Calu3 (cell line): Measurements from ENCODE around the gene ZNF407. TPM values are rescaled to one million over a fixed set of nuclear protein-coding genes. Genes with fewer than 3 reads are reported as not detected.

Source experiments
- BruUV-seq: library from RNA; stranded (reverse); fragments of 400-500 nt; replicated peaks from 2 replicates; lab custom pipeline; 2021; lab: Mats Ljungman, UMichigan
- CTCF ChIA-PET: fragments of 300-600 bp; sonication (Branson Sonifier 250); formaldehyde crosslinking; loops from one replicate; lab custom pipeline; 2022; ENCODE audit warnings: antibody characterized with exemption; lab: Charles Lee
- DNase-seq: peaks from one replicate; pipeline ENCODE4 v3.0.0; 2022
- H3K27ac Mint-ChIP-seq: one replicate; pipeline ENCODE4 v1.8.0; 2022; ENCODE audit warnings: mixed read lengths; ENCODE audit not compliant: unreplicated experiment
- H3K27me3 Mint-ChIP-seq: one replicate; pipeline ENCODE4 v1.8.0; 2022; ENCODE audit warnings: mixed read lengths; ENCODE audit not compliant: unreplicated experiment
- H3K36me3 Mint-ChIP-seq: one replicate; pipeline ENCODE4 v1.8.0; 2022; ENCODE audit warnings: mild to moderate bottlenecking, moderate library complexity, mixed read lengths; ENCODE audit not compliant: insufficient read depth, unreplicated experiment
- H3K4me1 Mint-ChIP-seq: one replicate; pipeline ENCODE4 v1.8.0; 2022; ENCODE audit warnings: mild to moderate bottlenecking, low read depth, mixed read lengths; ENCODE audit not compliant: unreplicated experiment
- H3K4me3 Mint-ChIP-seq: one replicate; pipeline ENCODE4 v1.8.0; 2022; ENCODE audit warnings: mild to moderate bottlenecking, low read depth, moderate library complexity, mixed read lengths; ENCODE audit not compliant: unreplicated experiment
- H3K9me3 Mint-ChIP-seq: one replicate; pipeline ENCODE4 v1.8.0; 2022; ENCODE audit warnings: low read depth, mixed read lengths; ENCODE audit not compliant: unreplicated experiment
- intact Hi-C: fragments of 100-400 bp; cut with micrococcal nuclease; formaldehyde crosslinking; loops from one replicate; pipeline ENCODE4 v1.10.0; 2022; ENCODE audit not compliant: unreplicated experiment
- total RNA-seq: library from RNA; stranded (reverse); gene quantifications from 2 replicates; pipeline ENCODE4 v1.2.3, GENCODE V29; 2022
- TF ChIP-seq, protein P1 (sequence below): fragments of 200-600 bp; IDR thresholded peaks from one replicate; pipeline ENCODE4 v1.8.0; 2022; ENCODE audit warnings: antibody characterized with exemption; ENCODE audit not compliant: unreplicated experiment

The ZNF407 gene
- total RNA-seq, 1 experiment from 2014 or later, result 17.4 TPM

DNA sequence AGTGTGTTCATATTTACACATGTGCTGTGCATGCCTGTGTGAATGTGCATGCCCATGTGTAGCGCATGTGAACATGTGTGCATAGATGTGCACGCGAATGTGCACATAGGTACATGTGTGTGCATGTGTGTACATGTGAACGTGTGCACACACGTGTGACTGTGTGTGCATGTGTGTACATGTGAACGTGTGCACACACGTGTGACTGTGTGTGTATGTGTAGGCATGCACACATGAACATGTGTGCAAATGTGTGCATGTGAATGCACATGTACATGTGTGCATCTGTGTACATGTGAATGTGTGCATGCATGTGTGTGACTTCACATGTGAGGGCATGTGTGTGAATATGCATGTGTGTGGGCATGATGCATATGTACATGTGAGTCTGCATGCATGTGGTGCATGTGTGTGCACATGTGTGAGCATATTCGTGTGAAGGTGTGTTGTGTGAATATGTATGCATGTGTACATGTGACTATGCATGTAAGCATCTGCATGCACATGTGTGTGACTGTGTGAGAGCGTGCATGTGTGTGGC lies 488.9 kb downstream of the ZNF407 start:
- intact Hi-C loops, result no loop called here
- Mint-ChIP-seq H3K4me1 (no peaks in the 10 kb centered on the region), H3K9me3 (peaks cover 5% of the 10 kb centered on the region), H3K27ac (no peak overlapping the region), H3K36me3 (no peaks in the 10 kb centered on the region), H3K4me3 (no peak overlapping the region), H3K27me3 (no peaks in the 10 kb centered on the region)
- TF ChIP-seq, protein P1, sequence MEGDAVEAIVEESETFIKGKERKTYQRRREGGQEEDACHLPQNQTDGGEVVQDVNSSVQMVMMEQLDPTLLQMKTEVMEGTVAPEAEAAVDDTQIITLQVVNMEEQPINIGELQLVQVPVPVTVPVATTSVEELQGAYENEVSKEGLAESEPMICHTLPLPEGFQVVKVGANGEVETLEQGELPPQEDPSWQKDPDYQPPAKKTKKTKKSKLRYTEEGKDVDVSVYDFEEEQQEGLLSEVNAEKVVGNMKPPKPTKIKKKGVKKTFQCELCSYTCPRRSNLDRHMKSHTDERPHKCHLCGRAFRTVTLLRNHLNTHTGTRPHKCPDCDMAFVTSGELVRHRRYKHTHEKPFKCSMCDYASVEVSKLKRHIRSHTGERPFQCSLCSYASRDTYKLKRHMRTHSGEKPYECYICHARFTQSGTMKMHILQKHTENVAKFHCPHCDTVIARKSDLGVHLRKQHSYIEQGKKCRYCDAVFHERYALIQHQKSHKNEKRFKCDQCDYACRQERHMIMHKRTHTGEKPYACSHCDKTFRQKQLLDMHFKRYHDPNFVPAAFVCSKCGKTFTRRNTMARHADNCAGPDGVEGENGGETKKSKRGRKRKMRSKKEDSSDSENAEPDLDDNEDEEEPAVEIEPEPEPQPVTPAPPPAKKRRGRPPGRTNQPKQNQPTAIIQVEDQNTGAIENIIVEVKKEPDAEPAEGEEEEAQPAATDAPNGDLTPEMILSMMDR, result no peak
- CTCF ChIA-PET, result no interaction called here
- BruUV-seq, result no TSS peak
- DNase-seq, result no peak

- H3K4me3 Mint-ChIP-seq, result no peak overlapping the region
- no peak for DNase-seq
- CTCF ChIA-PET, result no interaction called here
- TF ChIP-seq, protein P1, result no peak
- H3K27me3 Mint-ChIP-seq, result no peaks in the 10 kb centered on the region
- no peak overlapping the region for H3K27ac Mint-ChIP-seq
- intact Hi-C loops, result no loop called here
- no TSS peak for BruUV-seq
- H3K4me1 Mint-ChIP-seq, result no peaks in the 10 kb centered on the region
- no peaks in the 10 kb centered on the region for H3K36me3 Mint-ChIP-seq
- peaks cover 5% of the 10 kb centered on the region for H3K9me3 Mint-ChIP-seq
These were observed 489.7 kb downstream of the ZNF407 start for GRCh38 chr18:75087119-75088020.

DNA sequence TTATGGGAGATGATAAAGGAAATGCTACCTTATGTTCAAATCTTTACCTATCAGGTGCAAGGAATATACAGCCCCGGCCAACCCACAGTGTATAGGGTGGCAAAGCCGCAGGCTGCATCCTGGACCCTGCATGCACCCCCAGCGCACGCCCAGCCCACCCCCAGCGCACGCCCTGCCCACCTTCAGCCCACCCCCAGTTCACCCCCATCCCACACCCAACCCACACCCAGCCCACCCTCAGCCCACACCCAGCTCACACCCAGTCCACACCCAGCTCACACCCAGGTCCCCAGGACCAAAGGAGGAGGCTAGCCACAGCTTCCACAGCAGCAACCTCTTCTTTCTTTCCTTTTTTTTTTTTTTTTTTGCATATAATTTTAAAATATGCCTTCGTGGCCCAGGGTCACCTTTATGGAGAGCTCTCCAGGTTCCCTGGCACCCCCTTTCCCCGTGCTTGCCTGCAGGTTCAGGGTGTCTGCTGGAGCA lies 490.4 kb downstream of the ZNF407 start:
- H3K9me3 Mint-ChIP-seq, result peaks cover 5% of the 10 kb centered on the region
- intact Hi-C loops, result no loop called here
- no peaks in the 10 kb centered on the region for H3K4me1 Mint-ChIP-seq
- H3K36me3 Mint-ChIP-seq, result no peaks in the 10 kb centered on the region
- no TSS peak for BruUV-seq
- H3K27ac Mint-ChIP-seq, result no peak overlapping the region
- no peak overlapping the region for H3K4me3 Mint-ChIP-seq
- no peaks in the 10 kb centered on the region for H3K27me3 Mint-ChIP-seq
- CTCF ChIA-PET, result interaction anchor here (0.6 kb wide), 1 partner anchor 936 kb away, joined by 3 read pairs; no protein-coding TSS in a partner anchor
- no peak for DNase-seq
- TF ChIP-seq, protein P1, result no peak

DNA sequence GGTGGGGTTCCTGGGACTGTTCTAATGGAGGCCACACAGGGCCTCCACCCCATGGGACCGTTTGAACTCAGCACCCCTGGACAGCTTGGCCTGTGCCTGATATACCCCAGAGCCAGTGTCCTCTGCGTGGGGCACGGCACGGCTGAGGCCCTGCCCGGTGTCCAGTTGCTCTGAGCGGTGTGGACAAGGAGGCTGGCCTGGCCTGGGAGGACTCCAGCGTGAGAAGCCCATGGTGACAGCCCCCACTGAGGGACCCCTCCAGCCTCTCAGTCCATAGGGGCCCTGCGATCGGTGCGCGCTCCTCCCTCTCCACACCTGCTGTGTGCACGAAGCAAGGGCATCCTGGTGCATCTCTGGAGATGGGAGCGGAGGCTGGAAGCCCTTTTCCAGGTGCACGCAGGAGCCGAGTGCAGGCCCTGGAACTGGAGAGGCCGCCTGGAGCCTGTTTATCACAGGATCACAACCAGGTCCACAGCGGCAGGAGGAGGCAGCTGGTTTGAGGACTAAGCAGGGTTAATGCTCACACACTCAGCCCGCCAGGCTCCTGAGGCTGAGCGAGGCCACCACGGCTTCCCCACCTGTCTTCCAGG lies 491.0 kb downstream of the ZNF407 start:
- TF ChIP-seq, protein P1, result no peak
- CTCF ChIA-PET, result interaction anchor here (0.6 kb wide), 1 partner anchor 936 kb away, joined by 3 read pairs; no protein-coding TSS in a partner anchor
- intact Hi-C loops, result no loop called here
- no TSS peak for BruUV-seq
- Mint-ChIP-seq H3K27ac (no peak overlapping the region), H3K27me3 (no peaks in the 10 kb centered on the region), H3K4me1 (no peaks in the 10 kb centered on the region), H3K4me3 (no peak overlapping the region), H3K36me3 (no peaks in the 10 kb centered on the region), H3K9me3 (peaks cover 5% of the 10 kb centered on the region)
- no peak for DNase-seq
